Measurements from ENCODE around the gene PPP6C. TPM values are rescaled to one million over a fixed set of nuclear protein-coding genes. Genes with fewer than 3 reads are reported as not detected.
A peak's percentile ranks its signal among the peaks of the same experiment; 100 is the strongest.

PPP6C gene
- total and polyA plus RNA-seq, 2 of the 13 experiments (the other 11 are each of a cell fraction or from before 2014, with no cell fraction given) = 18.5 to 20.9 TPM

DNA sequence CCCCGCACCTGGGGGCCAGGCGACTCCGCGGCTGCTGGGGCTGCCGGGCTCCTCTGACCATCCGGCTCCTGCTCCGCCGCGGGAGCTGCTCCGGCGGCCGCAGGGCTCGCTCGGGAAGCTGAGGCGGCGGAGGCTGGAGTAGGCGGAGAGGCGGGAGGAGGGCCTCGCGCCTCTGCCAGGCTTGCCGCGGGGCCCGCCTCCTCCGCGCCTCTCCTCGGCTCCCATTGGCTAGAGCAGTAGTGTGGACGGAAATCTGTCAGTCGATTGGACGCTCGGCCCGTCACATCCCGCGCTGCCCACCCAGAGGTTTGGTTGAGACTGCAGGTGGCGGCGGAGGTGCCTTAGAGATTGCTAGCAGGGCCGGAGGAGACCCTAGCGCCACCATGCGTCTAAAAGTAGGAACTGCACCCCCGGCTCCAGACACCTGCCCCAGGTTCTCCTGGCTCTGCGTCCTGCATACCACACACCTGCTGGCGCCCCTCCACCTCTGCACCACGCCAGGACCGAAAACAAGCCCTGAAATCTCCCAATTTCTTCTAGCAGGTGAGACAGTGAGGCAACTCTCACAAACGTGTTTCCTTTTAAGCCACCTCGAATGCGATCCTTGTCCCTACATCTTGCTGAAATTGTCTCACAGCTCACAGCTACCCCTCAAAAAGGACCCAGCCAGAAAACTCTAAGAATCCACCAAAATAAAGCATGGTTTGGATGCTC is 46.1 kb downstream of the PPP6C start, which contains the start of gene SCAI (continued):
- TF ChIP-seq KIAA2018 (CRISPR knock-in tag; IDR thresholded peaks at IDR 0.05; ENCODE audit: borderline replicate concordance) (no peak), ZNF614 (CRISPR knock-in tag; IDR thresholded peaks at IDR 0.05; ENCODE audit: borderline replicate concordance) (no peak; the same call in 1 of the 2 replicates), ZMYM3 (CRISPR knock-in tag; IDR thresholded peaks at IDR 0.05) (no peak), ZNF746 (CRISPR knock-in tag; IDR thresholded peaks at IDR 0.05) (no peak), ZNF788 (CRISPR knock-in tag; IDR thresholded peaks at IDR 0.05; ENCODE audit: borderline replicate concordance) (0 out of 2 replicates have a peak, but pooled peaks have one; percentile 70), KDM6A (CRISPR knock-in tag; IDR thresholded peaks at IDR 0.05; ENCODE audit: low read depth) (no peak), FOXC1 (CRISPR knock-in tag; IDR thresholded peaks at IDR 0.05; ENCODE audit: borderline replicate concordance) (0 out of 2 replicates have a peak, but pooled peaks have one; percentile 57), KDM3A (CRISPR knock-in tag; IDR thresholded peaks at IDR 0.05; ENCODE audit: low read depth) (0 out of 2 replicates have a peak, but pooled peaks have one; percentile 18), ZFX (CRISPR knock-in tag; IDR thresholded peaks at IDR 0.05; ENCODE audit: low read depth) (peak; percentile 64; the same call in 1 of the 2 replicates), HNF4G (IDR thresholded peaks at IDR 0.05; ENCODE audit: borderline replicate concordance, low read depth, low read length) (no peak), HNF4G (CRISPR knock-in tag; IDR thresholded peaks at IDR 0.05; ENCODE audit: borderline replicate concordance, low read depth) (no peak), ZNF501 (CRISPR knock-in tag; IDR thresholded peaks at IDR 0.05) (peak; percentile 75), ZNF609 (CRISPR knock-in tag; IDR thresholded peaks at IDR 0.05; ENCODE audit: borderline replicate concordance) (0 out of 2 replicates have a peak, but pooled peaks have one; percentile 42)
- TF ChIP-seq, protein P1, sequence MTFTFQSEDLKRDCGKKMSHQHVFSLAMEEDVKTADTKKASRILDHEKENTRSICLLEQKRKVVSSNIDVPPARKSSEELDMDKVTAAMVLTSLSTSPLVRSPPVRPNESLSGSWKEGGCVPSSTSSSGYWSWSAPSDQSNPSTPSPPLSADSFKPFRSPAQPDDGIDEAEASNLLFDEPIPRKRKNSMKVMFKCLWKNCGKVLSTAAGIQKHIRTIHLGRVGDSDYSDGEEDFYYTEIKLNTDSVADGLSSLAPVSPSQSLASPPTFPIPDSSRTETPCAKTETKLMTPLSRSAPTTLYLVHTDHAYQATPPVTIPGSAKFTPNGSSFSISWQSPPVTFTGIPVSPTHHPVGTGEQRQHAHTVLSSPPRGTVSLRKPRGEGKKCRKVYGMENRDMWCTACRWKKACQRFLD (CRISPR knock-in tag; IDR thresholded peaks at IDR 0.05; ENCODE audit: borderline replicate concordance) = no peak
